Testis (tissue), 3 donors: ENCODE measurements around the gene SARDH. TPM values are rescaled to one million over a fixed set of nuclear protein-coding genes. Genes with fewer than 3 reads are reported as not detected.

Experiments
- DNase-seq: peaks from one replicate; pipeline ENCODE4 v3.0.0-alpha.2; 2019
- H3K27ac ChIP-seq, 2 donors: fragments of 200-600 bp; sonication (generic); one replicate each; pipeline ENCODE4 v1.5.1; 2019
- H3K27me3 ChIP-seq: fragments of 200-600 bp; sonication (generic); one replicate; pipeline ENCODE4 v1.5.1; 2019
- H3K36me3 ChIP-seq: fragments of 200-600 bp; sonication (generic); one replicate; pipeline ENCODE4 v1.5.1; 2017; ENCODE audit warnings: low read depth; ENCODE audit errors: missing control alignments
- H3K4me1 ChIP-seq: fragments of 200-600 bp; sonication (generic); one replicate; pipeline ENCODE4 v1.5.1; 2019
- H3K4me3 ChIP-seq, 2 donors: fragments of 200-600 bp; sonication (generic); one replicate each; pipeline ENCODE4 v1.5.1; 2017 to 2019
- H3K9me3 ChIP-seq: fragments of 200-600 bp; sonication (generic); one replicate; pipeline ENCODE4 v1.5.1; 2017
- CTCF ChIP-seq, 3 experiments: fragments of 450-650 bp in 2 of 3; fragments of 200-600 bp in 1 of 3; sonication (generic) in 1 of 3; IDR thresholded peaks; one replicate each; pipeline ENCODE4 v1.5.1; 2016 to 2019; ENCODE audit warnings: antibody characterized with exemption in 3 of 3, mild to moderate bottlenecking in 2 of 3, moderate library complexity in 1 of 3
- POLR2A ChIP-seq: fragments of 450-650 bp; IDR thresholded peaks from one replicate; pipeline ENCODE4 v1.6.1; 2017; ENCODE audit warnings: antibody characterized with exemption, mild to moderate bottlenecking, moderate library complexity
- WGBS, 2 donors: methylation state at CpG; one replicate each; pipeline ENCODE4 v1.1.5; 2018; 5-methylcytosine and 5-hydroxymethylcytosine counted together
- intact Hi-C: fragments of 100-400 bp; cut with DNase I; formaldehyde crosslinking; loops from one replicate; pipeline ENCODE4 v1.15.1; 2023; ENCODE audit warnings: low total_unique reads
- polyA plus RNA-seq: library from polyadenylated mRNA; stranded (reverse); fragments of 350-450 nt; fragmentation: Illumina TruSeq; extraction: RNeasy Lipid Tissue Mini Kit (QIAGEN cat#74804); gene quantifications from one replicate; pipeline ENCODE4 v1.2.3, GENCODE V29; 2014; ENCODE audit warnings: low read depth, low replicate concordance; ENCODE audit not compliant: insufficient read depth
- total RNA-seq, 2 donors: library from RNA; depleted of rRNA; stranded (reverse); fragments of >200 nt; gene quantifications; one replicate each; pipeline ENCODE4 v1.2.3, GENCODE V29; 2016

Gene SARDH
- total and polyA plus RNA-seq, 3 donors from 2014 or later = 2.6 to 7.2 (median 5.1) TPM

GRCh38 chr9:133643362-133643755 is 94.8 kb downstream of the SARDH start:
- Histone ChIP-seq H3K4me1 (no peaks in the 10 kb centered on the region), H3K27me3 (no peaks in the 10 kb centered on the region), H3K27ac (no peak overlapping the region), H3K4me3 (no peak overlapping the region), H3K36me3 (no peaks in the 10 kb centered on the region), H3K9me3 (no peaks in the 10 kb centered on the region)
- WGBS, 2 donors = 90 to 92% methylated on average over 5 to 20 of the region's 20 CpGs
- no peak for DNase-seq
- TF ChIP-seq POLR2A (no peak), CTCF (IDR thresholded peaks at IDR 0.05) (no peak)
- intact Hi-C loops = no loop called here

- Histone ChIP-seq H3K27ac (no peak overlapping the region), H3K27me3 (no peaks in the 10 kb centered on the region), H3K9me3 (no peaks in the 10 kb centered on the region), H3K4me3 (no peak overlapping the region), H3K36me3 (no peaks in the 10 kb centered on the region), H3K4me1 (no peaks in the 10 kb centered on the region)
- DNase-seq = no peak
- whole genome bisulfite sequencing, 2 donors = 86 to 95% methylated on average over 8 to 16 of the region's 16 CpGs
- intact Hi-C loops = no loop called here
- TF ChIP-seq POLR2A (no peak), CTCF (IDR thresholded peaks at IDR 0.05) (no peak)
Observed at GRCh38 chr9:133642708-133643361, 95.3 kb downstream of the SARDH start.

GRCh38 chr9:133641861-133642595 is 96.1 kb downstream of the SARDH start:
- WGBS, 2 donors = 85 to 94% methylated on average over 10 to 25 of the region's 25 CpGs
- TF ChIP-seq POLR2A (no peak), CTCF (IDR thresholded peaks at IDR 0.05) (no peak)
- intact Hi-C loops = no loop called here
- H3K27me3 ChIP-seq = no peaks in the 10 kb centered on the region
- no peaks in the 10 kb centered on the region for H3K36me3 ChIP-seq
- no peak for DNase-seq
- H3K4me3 ChIP-seq = no peak overlapping the region
- H3K27ac ChIP-seq = no peak overlapping the region
- no peaks in the 10 kb centered on the region for H3K9me3 ChIP-seq
- H3K4me1 ChIP-seq = no peaks in the 10 kb centered on the region

- Histone ChIP-seq H3K9me3 (no peaks in the 10 kb centered on the region), H3K27me3 (no peaks in the 10 kb centered on the region), H3K27ac (no peak overlapping the region), H3K4me1 (no peaks in the 10 kb centered on the region), H3K36me3 (no peaks in the 10 kb centered on the region), H3K4me3 (no peak overlapping the region)
- TF ChIP-seq POLR2A (no peak), CTCF (IDR thresholded peaks at IDR 0.05) (no peak)
- WGBS, 2 donors = 95% methylated on average over 7 of the region's 7 CpGs
- no peak for DNase-seq
- intact Hi-C loops = no loop called here
Observed at GRCh38 chr9:133641396-133641655, 96.8 kb downstream of the SARDH start.
